ENCODE results near the gene RASIP1. TPM values are rescaled to one million over a fixed set of nuclear protein-coding genes. Genes with fewer than 3 reads are reported as not detected.

RASIP1 gene
- total and polyA plus RNA-seq, 2 of the 8 experiments (the other 6 are each of a cell fraction or from before 2014, with no cell fraction given): 9.3 to 11.4 TPM

DNA sequence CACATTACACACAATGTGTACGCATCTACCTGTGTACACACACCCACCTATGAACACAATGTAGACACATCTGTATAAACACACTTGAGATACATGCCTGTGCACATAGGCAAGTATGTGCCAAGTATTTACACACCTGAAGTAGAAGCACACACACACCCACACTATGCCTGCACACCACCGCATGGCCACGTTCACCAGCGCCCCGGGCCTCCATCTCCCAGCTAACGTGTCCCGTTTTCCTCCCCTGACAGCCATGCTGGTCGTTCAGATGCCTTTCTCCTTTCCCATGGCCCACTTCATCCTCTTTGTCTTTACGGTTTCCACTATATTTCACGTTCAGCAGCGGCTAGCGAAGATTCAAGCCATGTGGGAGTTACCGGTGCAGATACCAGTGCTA lies 37.7 kb downstream of the RASIP1 start:
- Histone ChIP-seq H2BK15ac (ENCODE audit: low read length) (no peak overlapping the region), H3K23ac (ENCODE audit: insufficient read length) (no peak overlapping the region), H3K4me2 (ENCODE audit: insufficient read depth in 1 of 2, low read depth in 2 of 2, low read length in 2 of 2) (no peak overlapping the region), H3K9ac (replicated peaks in 1 of 4; ENCODE audit: extremely low read depth in 1 of 4, low read depth in 3 of 4, low read length in 3 of 4) (no peak overlapping the region), H3K14ac (ENCODE audit: insufficient read length) (no peak overlapping the region), H4K5ac (ENCODE audit: insufficient read length, low read depth, low read length) (no peak overlapping the region), H3K27ac (ENCODE audit: low read depth, low read length) (no peak overlapping the region), H2BK12ac (ENCODE audit: low read depth, low read length) (no peak overlapping the region), H2AFZ (ENCODE audit: low read length) (no peak overlapping the region), H3K4me3 (ENCODE audit: extremely low read depth in 1 of 4, insufficient read depth in 2 of 4, low read depth in 3 of 4, low read length in 4 of 4) (no peak overlapping the region), H3K18ac (ENCODE audit: extremely low read depth, low read length) (no peak overlapping the region), H3K79me2 (ENCODE audit: control insufficient read depth in 1 of 2, insufficient read depth in 2 of 2, low read length in 2 of 2) (no peaks in the 10 kb centered on the region), H3K23me2 (ENCODE audit: low read depth, low read length) (0 out of 2 replicates have a peak, but pooled peaks cover 2% of the 10 kb centered on the region), H2BK20ac (ENCODE audit: low read length) (no peak overlapping the region), H3K56ac (replicated peaks; ENCODE audit: insufficient read length, low read depth, low read length) (no peak overlapping the region), H3K79me1 (ENCODE audit: low read depth, low read length) (no peaks in the 10 kb centered on the region; the same call in 1 of the 2 replicates), H4K20me1 (replicated peaks in 1 of 2; ENCODE audit: control insufficient read depth in 1 of 2, insufficient read depth in 2 of 2, low read length in 2 of 2) (peaks cover 0 to 2% of the 10 kb centered on the region in 2 experiments), H3K4ac (replicated peaks; ENCODE audit: insufficient read length, low read depth, low read length) (no peak overlapping the region), H3K27me3 (replicated peaks in 1 of 4; ENCODE audit: control insufficient read depth in 3 of 4, extremely low read depth in 1 of 4, insufficient read depth in 3 of 4, low read length in 3 of 4) (no peaks in the 10 kb centered on the region), H3K9me3 (ENCODE audit: insufficient read depth in 2 of 2, low read depth in 1 of 2, low read length in 1 of 2) (peaks cover 0 to 4% of the 10 kb centered on the region in 2 experiments; a peak in 1 of 4 replicates), H2AK5ac (ENCODE audit: low read depth, low read length) (no peak overlapping the region), H2BK120ac (replicated peaks; ENCODE audit: low read depth, low read length) (no peak overlapping the region), H2BK5ac (ENCODE audit: low read depth, low read length) (no peak overlapping the region), H4K91ac (replicated peaks; ENCODE audit: insufficient read length, low read length) (no peak overlapping the region), H3K36me3 (ENCODE audit: control insufficient read depth in 2 of 4, insufficient read depth in 4 of 4, low read length in 3 of 4) (peaks cover 0 to 8% (median 3%) of the 10 kb centered on the region in 4 experiments; a peak in 4 of 8 replicates), H4K8ac (ENCODE audit: extremely low read depth, insufficient read depth, low read length) (no peak overlapping the region), H3K4me1 (replicated peaks in 1 of 4; ENCODE audit: control insufficient read depth in 3 of 4, insufficient read depth in 4 of 4, low read length in 3 of 4) (no peaks in the 10 kb centered on the region)
- POLR2A ChIA-PET (ENCODE audit: partially characterized antibody): interaction anchor here (4.2 kb wide), 1 partner anchor 9 kb away, joined by 26 read pairs; no protein-coding TSS in a partner anchor
- TF ChIP-seq GTF2F1 (IDR thresholded peaks at IDR 0.05; ENCODE audit: borderline replicate concordance, low read depth, low read length): no peak
- TF ChIP-seq TAF7 (optimal IDR thresholded peaks at IDR 0.05; ENCODE audit: borderline replicate concordance, low read depth, low read length): no peak
- TF ChIP-seq SRF (IDR thresholded peaks at IDR 0.05; ENCODE audit: low read depth, low read length): no peak
- TF ChIP-seq YY1 (IDR thresholded peaks at IDR 0.05; ENCODE audit: low read depth, low read length): no peak
- CTCF ChIA-PET (ENCODE audit: partially characterized antibody): interaction anchor here (1.8 to 9.4 kb wide), 2 partner anchors 9 to 28 kb away, joined by 15 to 42 read pairs; no protein-coding TSS in a partner anchor
- no peak for FAIRE-seq
- WGBS, 2 experiments (ENCODE audit: extremely low coverage in 1 of 2, insufficient coverage in 1 of 2, insufficient read length in 1 of 2, insufficient replicate concordance in 2 of 2, low coverage in 1 of 2, low lambda C conversion rate in 2 of 2, missing lambda C conversion rate in 1 of 2): 94% methylated on average over 13 of the region's 13 CpGs; no CpG with 5 or more reads in 1 of the 2 experiments
- no peak for DNase-seq (ENCODE audit: low read depth in 1 of 2, low spot score in 2 of 2)

Data from H1 (cell line).